ENCODE measurements around the gene PCDH9.

Gene PCDH9

GRCh38 chr13:67018775-67019174, 211.4 kb downstream of the PCDH9 start:
- no peak for DNase-seq

- DNase-seq = no peak
These were observed 212.9 kb downstream of the PCDH9 start for GRCh38 chr13:67017276-67017675.

- DNase-seq = no peak
These were observed 214.0 kb downstream of the PCDH9 start for GRCh38 chr13:67015976-67016600.

GRCh38 chr13:67014399-67014798, 215.7 kb downstream of the PCDH9 start:
- no peak for DNase-seq

- DNase-seq = no peak
These were observed 216.4 kb downstream of the PCDH9 start for GRCh38 chr13:67013709-67014108.

- no peak for DNase-seq
These were observed 222.0 kb downstream of the PCDH9 start for GRCh38 chr13:67008075-67008668.

GRCh38 chr13:67004511-67004910, 225.6 kb downstream of the PCDH9 start:
- no peak for DNase-seq

GRCh38 chr13:67003743-67004142, 226.4 kb downstream of the PCDH9 start:
- no peak for DNase-seq

- DNase-seq = no peak
These were observed 228.8 kb downstream of the PCDH9 start for GRCh38 chr13:67001363-67001762.

GRCh38 chr13:66996503-66996902, 233.6 kb downstream of the PCDH9 start:
- DNase-seq = no peak

- no peak for DNase-seq
These were observed 234.9 kb downstream of the PCDH9 start for GRCh38 chr13:66995203-66995611.

GRCh38 chr13:66994517-66995202, 235.5 kb downstream of the PCDH9 start:
- no peak for DNase-seq

- DNase-seq = no peak
These were observed 236.0 kb downstream of the PCDH9 start for GRCh38 chr13:66994097-66994496.

- DNase-seq = no peak
These were observed 237.4 kb downstream of the PCDH9 start for GRCh38 chr13:66992719-66993118.

- no peak for DNase-seq
These were observed 238.0 kb downstream of the PCDH9 start for GRCh38 chr13:66992183-66992582.

GRCh38 chr13:66984241-66984640, 245.9 kb downstream of the PCDH9 start:
- DNase-seq = no peak

GRCh38 chr13:66981912-66982311, 248.2 kb downstream of the PCDH9 start:
- no peak for DNase-seq

GRCh38 chr13:66977161-66977560, 253.0 kb downstream of the PCDH9 start:
- DNase-seq = no peak

GRCh38 chr13:66974889-66975288, 255.2 kb downstream of the PCDH9 start:
- no peak for DNase-seq

- DNase-seq = no peak
These were observed 256.0 kb downstream of the PCDH9 start for GRCh38 chr13:66974174-66974573.

- no peak for DNase-seq
These were observed 257.5 kb downstream of the PCDH9 start for GRCh38 chr13:66972659-66973058.

- no peak for DNase-seq
These were observed 259.1 kb downstream of the PCDH9 start for GRCh38 chr13:66971004-66971403.

- no peak for DNase-seq
These were observed 260.8 kb downstream of the PCDH9 start for GRCh38 chr13:66969291-66969690.
